ENCODE results near the gene FADS3.

The FADS3 gene

DNA sequence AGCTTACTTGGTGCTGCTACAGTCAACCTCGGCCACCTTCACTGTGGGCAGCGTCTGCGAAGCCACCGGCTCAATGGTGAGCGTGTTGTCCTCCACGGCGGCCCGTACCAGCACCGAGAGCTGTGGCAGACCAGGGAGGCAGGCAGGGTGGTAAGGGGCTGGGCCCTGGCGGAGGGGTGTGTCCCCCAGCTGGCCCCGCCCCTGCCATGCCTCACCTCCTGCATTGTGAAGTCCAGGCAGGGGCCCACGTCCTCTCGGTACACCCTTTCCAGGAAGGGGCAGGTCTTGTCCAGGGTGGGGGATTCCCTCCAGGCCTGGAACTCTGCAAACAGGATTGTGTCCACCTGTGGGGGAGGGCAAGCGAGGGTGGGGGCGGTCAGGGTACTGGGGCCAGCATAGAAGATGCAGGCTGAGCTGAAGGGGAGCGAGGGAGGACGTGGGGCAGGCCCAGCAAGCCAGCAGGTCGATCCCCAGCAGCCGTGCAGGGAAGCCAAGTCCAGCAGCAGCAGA is 13.2 kb upstream of the FADS3 start:
- DNase-seq (ENCODE audit: insufficient read length) (no peak), FAIRE-seq (no peak)

GRCh38 chr11:61903845-61904244 is 12.5 kb upstream of the FADS3 start:
- DNase-seq (ENCODE audit: insufficient read length) (no peak), FAIRE-seq (no peak)
- TF ChIP-seq POLR2A (IDR thresholded peaks at IDR 0.05; ENCODE audit: low read depth, low read length) (no peak), TAF1 (IDR thresholded peaks at IDR 0.05; ENCODE audit: borderline replicate concordance, low read depth, low read length) (no peak), POLR2AphosphoS5 (IDR thresholded peaks at IDR 0.05; ENCODE audit: low read depth, low read length) (no peak)

More for the DNA sequence above, 13.2 kb upstream of the FADS3 start:
- TF ChIP-seq TAF1 (IDR thresholded peaks at IDR 0.05; ENCODE audit: borderline replicate concordance, low read depth, low read length) (no peak), POLR2AphosphoS5 (IDR thresholded peaks at IDR 0.05; ENCODE audit: low read depth, low read length) (no peak), POLR2A (IDR thresholded peaks at IDR 0.05; ENCODE audit: low read depth, low read length) (no peak)

- FAIRE-seq (no peak), DNase-seq (ENCODE audit: insufficient read length) (no peak)
- no peak for TF ChIP-seq POLR2AphosphoS5 (IDR thresholded peaks at IDR 0.05; ENCODE audit: low read depth, low read length)
- no peak for TF ChIP-seq TAF1 (IDR thresholded peaks at IDR 0.05; ENCODE audit: borderline replicate concordance, low read depth, low read length)
- no peak for TF ChIP-seq POLR2A (IDR thresholded peaks at IDR 0.05; ENCODE audit: low read depth, low read length)
Observed at GRCh38 chr11:61902313-61902712, 11.0 kb upstream of the FADS3 start.

DNA sequence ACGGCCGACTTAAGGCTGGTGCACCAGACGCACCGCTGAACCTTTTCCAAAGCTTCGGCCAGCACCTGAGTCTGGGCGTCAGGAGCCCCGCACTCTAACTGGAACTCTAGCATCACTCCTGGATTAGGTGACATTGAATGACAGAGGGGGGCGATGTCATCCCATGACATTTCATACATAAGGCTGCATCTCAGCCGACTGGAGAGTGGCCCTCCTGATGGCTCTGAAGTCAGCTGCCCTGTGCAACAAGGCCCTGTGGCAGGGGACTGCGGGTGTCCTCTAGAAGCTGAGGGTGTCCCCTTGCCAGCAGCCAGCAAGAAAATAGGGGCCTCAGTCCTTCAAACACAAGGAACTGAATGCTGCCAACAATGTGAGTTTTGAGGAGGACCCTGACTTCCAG is 10.1 kb upstream of the FADS3 start:
- no peak for FAIRE-seq
- DNase-seq (ENCODE audit: insufficient read length) = no peak
- TF ChIP-seq POLR2AphosphoS5 (IDR thresholded peaks at IDR 0.05; ENCODE audit: low read depth, low read length) (no peak), TAF1 (IDR thresholded peaks at IDR 0.05; ENCODE audit: borderline replicate concordance, low read depth, low read length) (no peak), POLR2A (IDR thresholded peaks at IDR 0.05; ENCODE audit: low read depth, low read length) (no peak)

GRCh38 chr11:61900251-61900650 is 8.9 kb upstream of the FADS3 start:
- no peak for DNase-seq (ENCODE audit: insufficient read length)
- TF ChIP-seq POLR2AphosphoS5 (IDR thresholded peaks at IDR 0.05; ENCODE audit: low read depth, low read length) (no peak), POLR2A (IDR thresholded peaks at IDR 0.05; ENCODE audit: low read depth, low read length) (no peak), TAF1 (IDR thresholded peaks at IDR 0.05; ENCODE audit: borderline replicate concordance, low read depth, low read length) (no peak)
- FAIRE-seq = no peak

GRCh38 chr11:61899146-61899841 is 7.9 kb upstream of the FADS3 start:
- peak; percentile 99 for DNase-seq (ENCODE audit: insufficient read length)
- FAIRE-seq = peak; percentile 99

GRCh38 chr11:61898247-61898582 is 6.9 kb upstream of the FADS3 start:
- TF ChIP-seq POLR2AphosphoS5 (IDR thresholded peaks at IDR 0.05; ENCODE audit: low read depth, low read length) (no peak), POLR2A (IDR thresholded peaks at IDR 0.05; ENCODE audit: low read depth, low read length) (no peak), TAF1 (IDR thresholded peaks at IDR 0.05; ENCODE audit: borderline replicate concordance, low read depth, low read length) (no peak)
- FAIRE-seq = no peak
- DNase-seq (ENCODE audit: insufficient read length) = no peak

More at GRCh38 chr11:61899146-61899841, 7.9 kb upstream of the FADS3 start:
- TF ChIP-seq POLR2AphosphoS5 (IDR thresholded peaks at IDR 0.05; ENCODE audit: low read depth, low read length) = no peak
- no peak for TF ChIP-seq POLR2A (IDR thresholded peaks at IDR 0.05; ENCODE audit: low read depth, low read length)
- TF ChIP-seq TAF1 (IDR thresholded peaks at IDR 0.05; ENCODE audit: borderline replicate concordance, low read depth, low read length) = no peak

- DNase-seq (ENCODE audit: insufficient read length) (peak; percentile 92), FAIRE-seq (peak; percentile 95)
- no peak for TF ChIP-seq POLR2AphosphoS5 (IDR thresholded peaks at IDR 0.05; ENCODE audit: low read depth, low read length)
- no peak for TF ChIP-seq TAF1 (IDR thresholded peaks at IDR 0.05; ENCODE audit: borderline replicate concordance, low read depth, low read length)
- TF ChIP-seq POLR2A (IDR thresholded peaks at IDR 0.05; ENCODE audit: low read depth, low read length) = no peak
Observed at GRCh38 chr11:61897387-61898246, 6.3 kb upstream of the FADS3 start.

GRCh38 chr11:61896665-61897386 is 5.5 kb upstream of the FADS3 start:
- DNase-seq (ENCODE audit: insufficient read length) = no peak
- TF ChIP-seq TAF1 (IDR thresholded peaks at IDR 0.05; ENCODE audit: borderline replicate concordance, low read depth, low read length) = no peak
- no peak for TF ChIP-seq POLR2AphosphoS5 (IDR thresholded peaks at IDR 0.05; ENCODE audit: low read depth, low read length)
- TF ChIP-seq POLR2A (IDR thresholded peaks at IDR 0.05; ENCODE audit: low read depth, low read length) = no peak
- no peak for FAIRE-seq

DNA sequence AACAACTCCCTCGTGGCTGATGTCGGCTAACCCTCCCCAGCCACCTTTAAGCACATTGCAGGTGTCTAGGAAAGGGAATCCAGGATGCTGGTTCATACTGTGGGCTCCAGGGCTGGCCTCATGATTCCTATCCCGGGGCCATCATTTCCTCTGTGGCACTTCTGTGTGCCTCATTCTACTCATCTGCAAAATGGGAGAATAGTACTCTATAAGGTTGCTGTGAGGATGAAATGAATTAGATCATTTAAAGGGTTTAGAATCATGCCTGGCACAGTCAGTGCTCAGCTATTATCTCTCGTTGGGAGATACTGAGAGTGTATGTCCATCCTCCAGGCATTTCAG is 4.3 kb upstream of the FADS3 start:
- DNase-seq (ENCODE audit: insufficient read length) (no peak), FAIRE-seq (no peak)
- TF ChIP-seq POLR2AphosphoS5 (IDR thresholded peaks at IDR 0.05; ENCODE audit: low read depth, low read length) (no peak), TAF1 (IDR thresholded peaks at IDR 0.05; ENCODE audit: borderline replicate concordance, low read depth, low read length) (no peak), POLR2A (IDR thresholded peaks at IDR 0.05; ENCODE audit: low read depth, low read length) (no peak)

DNA sequence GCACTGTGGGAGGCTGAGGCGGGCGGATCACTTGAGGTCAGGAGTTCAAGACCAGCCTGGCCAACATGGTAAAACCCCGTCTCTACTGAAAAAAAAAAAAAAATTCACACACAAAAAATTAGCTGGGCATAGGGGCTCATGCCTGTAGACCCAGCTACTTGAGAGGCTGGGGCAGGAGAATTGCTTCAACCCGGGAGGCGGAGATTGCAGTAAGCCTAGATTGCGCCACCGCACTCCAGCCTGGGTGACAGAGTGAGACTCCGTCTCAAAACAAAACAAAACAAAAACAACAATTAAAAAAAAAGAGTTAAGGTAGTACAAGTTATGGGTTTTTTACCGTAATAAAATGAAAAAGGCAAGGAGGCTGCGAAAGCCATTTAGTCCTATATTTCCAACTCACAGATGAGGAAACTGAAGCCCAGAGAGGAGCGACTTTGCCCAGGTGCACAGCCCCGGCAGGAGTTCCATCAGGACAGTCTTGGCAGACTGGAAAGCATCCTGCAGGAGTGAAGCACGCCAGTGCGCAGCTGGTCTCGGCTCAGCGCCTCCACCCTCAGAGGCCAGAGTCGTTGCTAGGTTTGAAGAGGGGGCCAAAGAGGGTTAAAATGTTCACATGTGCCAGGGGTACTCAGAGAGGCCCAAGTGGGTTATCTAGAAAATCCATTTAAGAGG is 3.8 kb upstream of the FADS3 start:
- DNase-seq (ENCODE audit: insufficient read length) (no peak), FAIRE-seq (no peak)
- no peak for TF ChIP-seq POLR2A (IDR thresholded peaks at IDR 0.05; ENCODE audit: low read depth, low read length)
- no peak for TF ChIP-seq TAF1 (IDR thresholded peaks at IDR 0.05; ENCODE audit: borderline replicate concordance, low read depth, low read length)
- TF ChIP-seq POLR2AphosphoS5 (IDR thresholded peaks at IDR 0.05; ENCODE audit: low read depth, low read length) = no peak

Measured in GM12892 (cell line).